ENCODE data around the gene XKR8.

Gene XKR8

DNA sequence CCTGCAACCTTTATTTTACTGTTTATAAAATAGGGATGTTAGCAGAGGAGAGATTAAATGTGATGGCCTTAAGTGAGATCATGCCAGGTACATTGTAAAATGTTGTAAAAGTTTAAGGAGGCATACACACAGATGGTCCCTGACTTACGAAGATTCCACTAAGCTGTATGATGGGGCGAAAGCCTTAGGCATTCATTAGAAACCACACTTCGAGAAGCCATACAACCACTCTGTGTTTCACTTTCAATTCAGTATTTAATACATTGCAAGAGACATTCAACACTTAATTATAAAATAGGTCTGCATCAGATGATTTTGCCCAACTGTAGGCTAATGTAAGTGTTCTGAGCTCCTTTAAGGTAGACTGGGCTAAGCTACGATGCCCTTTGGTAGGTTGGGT, 21.3 kb upstream of the XKR8 start:
- Histone ChIP-seq H3K4me3 (ENCODE audit: low read length) (no peak overlapping the region), H3K4me2 (ENCODE audit: low read length) (no peak overlapping the region), H3K36me3 (ENCODE audit: insufficient read depth, low read length) (no peaks in the 10 kb centered on the region), H3K27me3 (ENCODE audit: control insufficient read depth, insufficient read depth, low read length) (peaks cover 28% of the 10 kb centered on the region), H3K9me3 (replicated peaks; ENCODE audit: low read length) (no peaks in the 10 kb centered on the region), H3K4me1 (ENCODE audit: control insufficient read depth, insufficient read depth, low read length) (peaks cover 4% of the 10 kb centered on the region), H3K9ac (ENCODE audit: low read depth, low read length) (no peak overlapping the region)

- peaks cover 25% of the 10 kb centered on the region for H3K27me3 ChIP-seq (ENCODE audit: control insufficient read depth, insufficient read depth, low read length)
- no peaks in the 10 kb centered on the region for H3K4me1 ChIP-seq (ENCODE audit: control insufficient read depth, insufficient read depth, low read length)
Measured at GRCh38 chr1:27940297-27940696, 19.5 kb upstream of the XKR8 start.

DNA sequence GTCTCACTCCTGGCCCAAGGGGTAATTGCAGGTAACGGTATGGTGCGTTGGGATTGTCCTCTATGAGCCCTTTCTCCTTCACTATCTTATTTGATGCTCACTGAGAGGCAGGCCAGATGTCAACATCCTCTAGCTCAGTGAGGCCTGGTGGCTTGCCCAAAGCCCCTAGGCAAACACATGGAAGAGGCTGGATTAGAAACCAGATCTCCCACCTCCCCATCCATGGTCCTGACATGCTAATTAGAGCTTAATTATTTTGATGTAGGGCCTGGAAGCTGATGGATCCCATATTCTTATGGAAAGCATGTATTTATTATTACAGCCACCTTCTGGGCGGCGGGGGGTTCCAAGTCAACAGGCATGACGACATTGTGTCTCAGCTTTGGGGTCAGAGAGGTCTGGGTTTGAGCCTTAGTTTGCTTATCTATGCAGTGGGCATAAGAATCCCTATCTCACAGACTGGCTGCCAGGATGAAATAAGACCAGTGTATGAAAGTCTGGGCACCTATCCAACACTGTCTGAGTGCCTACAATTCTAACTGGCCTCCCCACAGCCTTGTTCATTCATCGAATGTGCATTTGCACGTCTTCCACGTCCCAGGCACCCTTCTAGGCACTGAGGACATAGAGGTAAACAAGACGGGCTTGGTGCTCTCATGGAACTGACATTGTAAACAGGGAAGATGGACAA, 18.8 kb upstream of the XKR8 start:
- Histone ChIP-seq H3K27me3 (ENCODE audit: control insufficient read depth, insufficient read depth, low read length) (peaks cover 18% of the 10 kb centered on the region), H3K4me3 (ENCODE audit: low read length) (no peak overlapping the region), H3K9me3 (replicated peaks; ENCODE audit: low read length) (no peaks in the 10 kb centered on the region), H3K4me1 (ENCODE audit: control insufficient read depth, insufficient read depth, low read length) (no peaks in the 10 kb centered on the region), H3K4me2 (ENCODE audit: low read length) (no peak overlapping the region), H3K9ac (ENCODE audit: low read depth, low read length) (no peak overlapping the region), H3K36me3 (ENCODE audit: insufficient read depth, low read length) (no peaks in the 10 kb centered on the region)

More at GRCh38 chr1:27940297-27940696, 19.5 kb upstream of the XKR8 start:
- Histone ChIP-seq H3K9ac (ENCODE audit: low read depth, low read length) (no peak overlapping the region), H3K9me3 (replicated peaks; ENCODE audit: low read length) (no peaks in the 10 kb centered on the region), H3K36me3 (ENCODE audit: insufficient read depth, low read length) (no peaks in the 10 kb centered on the region), H3K4me2 (ENCODE audit: low read length) (no peak overlapping the region), H3K4me3 (ENCODE audit: low read length) (no peak overlapping the region)

DNA sequence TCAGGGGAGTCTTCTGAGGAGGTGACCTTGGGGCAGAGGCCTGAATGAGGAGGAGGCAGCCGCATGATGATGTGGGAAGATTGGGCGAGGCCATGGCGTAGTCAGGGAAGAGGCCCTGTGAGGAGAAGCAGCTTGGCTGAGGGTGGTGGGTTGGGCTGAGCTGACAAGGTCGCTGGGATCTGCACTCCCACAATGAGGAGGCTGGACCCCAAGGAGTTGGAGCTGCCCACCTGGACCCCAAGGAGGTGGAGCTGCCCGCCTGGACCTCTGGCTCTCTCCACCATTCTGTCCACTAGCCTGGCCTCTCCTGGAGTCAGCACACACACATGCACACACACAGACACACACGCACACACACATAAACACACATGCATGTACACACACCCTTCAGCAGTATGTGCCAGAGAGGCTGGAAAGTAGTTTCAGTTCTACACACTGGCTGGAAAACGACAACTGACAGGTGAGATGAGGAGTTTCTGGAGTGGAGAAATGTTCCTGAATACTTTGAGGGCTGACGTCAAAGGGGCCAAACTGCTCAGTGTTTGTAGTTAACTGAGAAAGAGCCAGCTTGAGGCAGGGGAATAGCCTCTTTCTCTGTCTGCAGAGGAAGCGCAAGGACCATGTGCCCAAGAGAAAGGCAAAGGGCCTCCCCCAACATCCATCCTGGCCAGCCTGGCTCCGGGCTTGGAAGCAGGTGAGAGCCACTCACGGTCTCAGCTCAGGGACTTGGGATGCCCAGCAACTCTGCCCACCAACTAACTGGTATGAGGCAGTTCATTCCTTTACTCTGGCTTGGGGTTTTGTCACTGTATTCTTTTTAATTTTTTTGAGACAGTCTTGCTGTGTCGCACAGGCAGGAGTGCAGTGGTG, 17.9 kb upstream of the XKR8 start:
- H3K9me3 ChIP-seq (replicated peaks; ENCODE audit: low read length): no peaks in the 10 kb centered on the region
- H3K27me3 ChIP-seq (ENCODE audit: control insufficient read depth, insufficient read depth, low read length): peaks cover 12% of the 10 kb centered on the region
- no peak overlapping the region for H3K9ac ChIP-seq (ENCODE audit: low read depth, low read length)
- H3K4me1 ChIP-seq (ENCODE audit: control insufficient read depth, insufficient read depth, low read length): no peaks in the 10 kb centered on the region
- H3K4me3 ChIP-seq (ENCODE audit: low read length): no peak overlapping the region
- H3K4me2 ChIP-seq (ENCODE audit: low read length): no peak overlapping the region
- H3K36me3 ChIP-seq (ENCODE audit: insufficient read depth, low read length): no peaks in the 10 kb centered on the region

DNA sequence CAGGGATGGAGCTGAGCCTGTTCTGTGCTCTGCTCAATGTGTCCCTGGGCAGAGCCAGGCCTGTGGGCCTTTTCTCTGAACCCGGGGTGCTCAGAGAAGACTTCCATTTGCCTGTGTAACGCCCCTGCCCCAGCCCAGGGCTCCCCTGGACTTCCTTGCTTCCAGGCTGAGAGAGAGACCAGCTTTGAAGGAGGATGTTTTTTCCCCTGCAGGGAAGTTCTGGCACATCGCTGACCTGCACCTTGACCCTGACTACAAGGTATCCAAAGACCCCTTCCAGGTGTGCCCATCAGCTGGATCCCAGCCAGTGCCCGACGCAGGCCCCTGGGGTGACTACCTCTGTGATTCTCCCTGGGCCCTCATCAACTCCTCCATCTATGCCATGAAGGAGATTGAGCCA, 14.8 kb upstream of the XKR8 start:
- Histone ChIP-seq H3K4me1 (ENCODE audit: control insufficient read depth, insufficient read depth, low read length) (no peaks in the 10 kb centered on the region), H3K4me2 (ENCODE audit: low read length) (no peak overlapping the region), H3K4me3 (ENCODE audit: low read length) (no peak overlapping the region), H3K27me3 (ENCODE audit: control insufficient read depth, insufficient read depth, low read length) (peaks cover 13% of the 10 kb centered on the region), H3K36me3 (ENCODE audit: insufficient read depth, low read length) (no peaks in the 10 kb centered on the region), H3K9ac (ENCODE audit: low read depth, low read length) (no peak overlapping the region), H3K9me3 (replicated peaks; ENCODE audit: low read length) (no peaks in the 10 kb centered on the region)

GRCh38 chr1:27949027-27949426, 10.7 kb upstream of the XKR8 start:
- no peaks in the 10 kb centered on the region for H3K4me1 ChIP-seq (ENCODE audit: control insufficient read depth, insufficient read depth, low read length)
- no peak overlapping the region for H3K9ac ChIP-seq (ENCODE audit: low read depth, low read length)
- no peak overlapping the region for H3K4me3 ChIP-seq (ENCODE audit: low read length)
- H3K36me3 ChIP-seq (ENCODE audit: insufficient read depth, low read length): no peaks in the 10 kb centered on the region
- H3K4me2 ChIP-seq (ENCODE audit: low read length): no peak overlapping the region
- H3K27me3 ChIP-seq (ENCODE audit: control insufficient read depth, insufficient read depth, low read length): peaks cover 28% of the 10 kb centered on the region
- H3K9me3 ChIP-seq (replicated peaks; ENCODE audit: low read length): no peaks in the 10 kb centered on the region

- no peak overlapping the region for H3K4me3 ChIP-seq (ENCODE audit: low read length)
- peaks cover 31% of the 10 kb centered on the region for H3K27me3 ChIP-seq (ENCODE audit: control insufficient read depth, insufficient read depth, low read length)
- H3K9ac ChIP-seq (ENCODE audit: low read depth, low read length): no peak overlapping the region
- no peak overlapping the region for H3K4me2 ChIP-seq (ENCODE audit: low read length)
- H3K4me1 ChIP-seq (ENCODE audit: control insufficient read depth, insufficient read depth, low read length): no peaks in the 10 kb centered on the region
- no peaks in the 10 kb centered on the region for H3K9me3 ChIP-seq (replicated peaks; ENCODE audit: low read length)
- H3K36me3 ChIP-seq (ENCODE audit: insufficient read depth, low read length): no peaks in the 10 kb centered on the region
Measured at GRCh38 chr1:27951396-27951795, 8.4 kb upstream of the XKR8 start.

GRCh38 chr1:27952147-27952546, 7.6 kb upstream of the XKR8 start:
- H3K9me3 ChIP-seq (replicated peaks; ENCODE audit: low read length): no peaks in the 10 kb centered on the region
- no peak overlapping the region for H3K4me3 ChIP-seq (ENCODE audit: low read length)
- H3K27me3 ChIP-seq (ENCODE audit: control insufficient read depth, insufficient read depth, low read length): peaks cover 31% of the 10 kb centered on the region

GRCh38 chr1:27954186-27954585, 5.6 kb upstream of the XKR8 start:
- Histone ChIP-seq H3K9ac (ENCODE audit: low read depth, low read length) (no peak overlapping the region), H3K4me1 (ENCODE audit: control insufficient read depth, insufficient read depth, low read length) (no peaks in the 10 kb centered on the region), H3K27me3 (ENCODE audit: control insufficient read depth, insufficient read depth, low read length) (peaks cover 27% of the 10 kb centered on the region), H3K36me3 (ENCODE audit: insufficient read depth, low read length) (no peaks in the 10 kb centered on the region), H3K9me3 (replicated peaks; ENCODE audit: low read length) (no peaks in the 10 kb centered on the region), H3K4me3 (ENCODE audit: low read length) (no peak overlapping the region), H3K4me2 (ENCODE audit: low read length) (no peak overlapping the region)

More at GRCh38 chr1:27952147-27952546, 7.6 kb upstream of the XKR8 start:
- H3K36me3 ChIP-seq (ENCODE audit: insufficient read depth, low read length): no peaks in the 10 kb centered on the region
- H3K4me1 ChIP-seq (ENCODE audit: control insufficient read depth, insufficient read depth, low read length): no peaks in the 10 kb centered on the region
- no peak overlapping the region for H3K9ac ChIP-seq (ENCODE audit: low read depth, low read length)
- no peak overlapping the region for H3K4me2 ChIP-seq (ENCODE audit: low read length)

DNA sequence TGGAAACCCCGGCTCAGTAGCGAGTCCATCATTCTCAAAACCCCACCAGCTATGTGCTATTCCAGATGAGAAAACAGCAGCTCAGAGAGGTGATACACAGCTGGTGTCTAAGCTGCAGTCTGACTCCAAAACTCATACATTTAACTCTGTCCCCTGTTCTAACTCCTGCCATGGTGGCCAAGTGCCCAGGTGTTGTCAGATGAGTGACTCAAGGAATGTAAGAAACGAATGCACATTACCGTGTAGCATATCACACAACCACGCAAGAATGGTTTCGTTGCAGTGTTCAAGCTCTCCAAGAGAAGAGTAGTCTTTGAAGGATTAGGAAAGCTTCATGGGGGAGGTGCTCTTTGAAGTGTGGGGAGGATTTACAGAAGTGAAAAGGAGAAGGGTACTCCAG, 4.7 kb upstream of the XKR8 start:
- H3K4me2 ChIP-seq (ENCODE audit: low read length): no peak overlapping the region
- H3K36me3 ChIP-seq (ENCODE audit: insufficient read depth, low read length): no peaks in the 10 kb centered on the region
- H3K9me3 ChIP-seq (replicated peaks; ENCODE audit: low read length): no peaks in the 10 kb centered on the region
- H3K4me1 ChIP-seq (ENCODE audit: control insufficient read depth, insufficient read depth, low read length): peaks cover under 1% of the 10 kb centered on the region
- peaks cover 23% of the 10 kb centered on the region for H3K27me3 ChIP-seq (ENCODE audit: control insufficient read depth, insufficient read depth, low read length)
- no peak overlapping the region for H3K9ac ChIP-seq (ENCODE audit: low read depth, low read length)
- H3K4me3 ChIP-seq (ENCODE audit: low read length): no peak overlapping the region

DNA sequence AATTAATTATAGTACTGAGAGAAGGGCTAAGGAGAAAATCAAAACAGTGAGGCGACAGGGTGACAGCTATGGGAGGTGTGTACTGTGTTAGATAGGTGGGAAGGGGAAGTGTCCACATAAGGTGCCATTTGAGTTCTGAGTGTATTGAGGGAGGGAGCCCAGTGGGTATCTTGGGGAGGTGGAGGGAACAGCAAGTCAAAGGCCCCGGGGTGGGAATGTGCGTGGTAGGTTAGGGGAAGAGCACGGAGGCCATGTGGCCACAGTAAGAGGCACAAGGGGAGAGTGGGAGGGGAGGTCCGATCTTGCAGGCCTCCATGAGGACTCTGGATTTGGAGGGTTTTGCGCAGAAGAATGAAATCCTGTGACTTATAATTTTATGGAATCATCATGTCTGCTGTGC, 3.0 kb upstream of the XKR8 start:
- H3K4me3 ChIP-seq (ENCODE audit: low read length): no peak overlapping the region
- H3K9ac ChIP-seq (ENCODE audit: low read depth, low read length): no peak overlapping the region
- H3K36me3 ChIP-seq (ENCODE audit: insufficient read depth, low read length): no peaks in the 10 kb centered on the region

More for the DNA sequence above, 3.0 kb upstream of the XKR8 start:
- Histone ChIP-seq H3K27me3 (ENCODE audit: control insufficient read depth, insufficient read depth, low read length) (peaks cover 20% of the 10 kb centered on the region), H3K4me2 (ENCODE audit: low read length) (no peak overlapping the region), H3K9me3 (replicated peaks; ENCODE audit: low read length) (no peaks in the 10 kb centered on the region), H3K4me1 (ENCODE audit: control insufficient read depth, insufficient read depth, low read length) (peaks cover 17% of the 10 kb centered on the region)

Data from skeletal muscle satellite cell (primary cell).